CD14-positive monocyte (primary cell): ENCODE data around the gene CCDC12. TPM values are rescaled to one million over a fixed set of nuclear protein-coding genes. Genes with fewer than 3 reads are reported as not detected.

ENCODE experiments used
- DNase-seq, 3 donors: peaks; one replicate each; pipeline ENCODE4 v3.0.0-alpha.2; 2011 to 2022
- H2AFZ ChIP-seq: 2 replicates; pipeline ENCODE4 v1.6.0; 2012; ENCODE audit warnings: mild to moderate bottlenecking, low read depth, low read length, inconsistent platforms; ENCODE audit not compliant: insufficient read depth, poor library complexity, severe bottlenecking
- H3K27ac ChIP-seq, 2 donors: 1 replicate in 1 of 2; 2 replicates in 1 of 2; pipeline ENCODE4 v1.5.1; 2012 to 2013; ENCODE audit warnings: low read length in 2 of 2, control low read depth in 1 of 2, inconsistent platforms in 1 of 2, low read depth in 1 of 2, mild to moderate bottlenecking in 1 of 2
- H3K27me3 ChIP-seq, 2 donors: one replicate each; pipeline versions ENCODE4 v1.6.0 to v1.6.1; 2011 to 2013; ENCODE audit warnings: low read length in 2 of 2; ENCODE audit not compliant: control insufficient read depth in 2 of 2, insufficient read depth in 2 of 2
- H3K36me3 ChIP-seq, 2 donors: replicated peaks in 1 of 2; 1 replicate in 1 of 2; 2 replicates in 1 of 2; pipeline versions ENCODE4 v1.5.1 to v1.6.1; 2012 to 2013; ENCODE audit warnings: low read length in 2 of 2, control low read depth in 1 of 2, inconsistent platforms in 1 of 2, mild to moderate bottlenecking in 1 of 2; ENCODE audit not compliant: insufficient read depth in 2 of 2, control insufficient read depth in 1 of 2
- H3K4me1 ChIP-seq, 2 donors: 1 replicate in 1 of 2; 2 replicates in 1 of 2; pipeline versions ENCODE4 v1.5.1 to v1.6.1; 2012 to 2013; ENCODE audit warnings: low read length in 2 of 2, control low read depth in 1 of 2, inconsistent platforms in 1 of 2, mild to moderate bottlenecking in 1 of 2, moderate library complexity in 1 of 2; ENCODE audit not compliant: insufficient read depth in 2 of 2, control insufficient read depth in 1 of 2
- H3K4me2 ChIP-seq: replicated peaks from 2 replicates; pipeline ENCODE3; 2012; ENCODE audit warnings: low read length, moderate library complexity, mild to moderate bottlenecking; ENCODE audit not compliant: poor library complexity, severe bottlenecking; ENCODE audit errors: extremely low read depth
- H3K4me3 ChIP-seq, 3 experiments: fragments of 200-600 bp in 1 of 3; sonication (generic) in 1 of 3; replicated peaks in 1 of 3; 1 replicate in 2 of 3; 2 replicates in 1 of 3; pipeline ENCODE4 v1.5.1; 2011 to 2013; ENCODE audit warnings: low read length in 3 of 3, mild to moderate bottlenecking in 3 of 3, control low read depth in 2 of 3, low read depth in 2 of 3, inconsistent platforms in 1 of 3, moderate library complexity in 1 of 3
- H3K79me2 ChIP-seq: 2 replicates; pipeline ENCODE4 v1.6.0; 2012; ENCODE audit warnings: mild to moderate bottlenecking, control low read depth, inconsistent platforms, low read length, moderate library complexity; ENCODE audit not compliant: insufficient read depth
- H3K9ac ChIP-seq: 2 replicates; pipeline ENCODE4 v1.6.0; 2017; ENCODE audit warnings: low read length, mild to moderate bottlenecking; ENCODE audit not compliant: insufficient read depth, poor library complexity, severe bottlenecking
- H3K9me3 ChIP-seq, 2 donors: replicated peaks in 1 of 2; 1 replicate in 1 of 2; 2 replicates in 1 of 2; pipeline versions ENCODE4 v1.5.1 to v1.6.1; 2012 to 2013; ENCODE audit warnings: low read length in 2 of 2, control low read depth in 1 of 2; ENCODE audit not compliant: control insufficient read depth in 1 of 2, insufficient read depth in 1 of 2
- H4K20me1 ChIP-seq: 2 replicates; pipeline ENCODE4 v1.6.0; 2012; ENCODE audit warnings: mild to moderate bottlenecking, low read length, control low read depth, moderate library complexity; ENCODE audit not compliant: insufficient read depth
- H3K27ac Mint-ChIP-seq, 7 donors: one replicate each; pipeline ENCODE4 v1.8.0; 2020; ENCODE audit warnings: mild to moderate bottlenecking in 7 of 7, mixed read lengths in 7 of 7, moderate library complexity in 6 of 7, inconsistent platforms in 2 of 7
- H3K27me3 Mint-ChIP-seq, 3 donors: one replicate each; pipeline ENCODE4 v1.8.0; 2021 to 2022; ENCODE audit warnings: low read depth in 3 of 3, mild to moderate bottlenecking in 3 of 3, mixed read lengths in 3 of 3, moderate library complexity in 3 of 3, inconsistent platforms in 1 of 3
- H3K36me3 Mint-ChIP-seq, 2 donors: one replicate each; pipeline ENCODE4 v1.8.0; 2020; ENCODE audit warnings: mixed read lengths in 2 of 2, inconsistent platforms in 1 of 2, mild to moderate bottlenecking in 1 of 2
- H3K4me1 Mint-ChIP-seq: one replicate; pipeline ENCODE4 v1.8.0; 2020; ENCODE audit warnings: mild to moderate bottlenecking, mixed read lengths
- H3K4me3 Mint-ChIP-seq, 2 donors: one replicate each; pipeline ENCODE4 v1.8.0; 2020; ENCODE audit warnings: mild to moderate bottlenecking in 2 of 2, mixed read lengths in 2 of 2, moderate library complexity in 1 of 2
- H3K9me3 Mint-ChIP-seq, 7 donors: one replicate each; pipeline ENCODE4 v1.8.0; 2020 to 2022; ENCODE audit warnings: mixed read lengths in 7 of 7, mild to moderate bottlenecking in 6 of 7, moderate library complexity in 6 of 7, inconsistent platforms in 2 of 7
- WGBS: methylation state at CpG from one replicate; pipeline ENCODE4 v1.1.5; 2013; ENCODE audit warnings: missing lambda C conversion rate; ENCODE audit not compliant: insufficient coverage; 5-methylcytosine and 5-hydroxymethylcytosine counted together
- intact Hi-C, 2 donors: fragments of 100-400 bp; cut with micrococcal nuclease; formaldehyde crosslinking; loops; one replicate each; pipeline versions ENCODE4 v1.15.0 to v1.15.1; 2023
- polyA plus RNA-seq, 3 donors: library from polyadenylated mRNA; depleted of rRNA in 1 of 3; unstranded in 2 of 3; stranded (reverse) in 1 of 3; fragments of 300-500 nt in 2 of 3; fragments of >200 nt in 1 of 3; fragmentation: Illumina TruSeq in 2 of 3; gene quantifications; 1 replicate in 2 of 3; 2 replicates in 1 of 3; pipeline ENCODE4 v1.2.3, GENCODE V29; 2012 to 2021
- TF ChIP-seq, protein P1 (sequence below): fragments of 200-600 bp; IDR thresholded peaks from one replicate; pipeline ENCODE4 v1.8.0; 2022; ENCODE audit warnings: antibody characterized with exemption, mild to moderate bottlenecking

The CCDC12 gene
- polyA plus RNA-seq, 3 donors = 50.1 to 70.7 (median 55.8) TPM

- Histone ChIP-seq H3K27ac (no peak overlapping the region), H3K9me3 (peaks cover 0 to 5% of the 10 kb centered on the region in 2 donors), H3K36me3 (no peaks in the 10 kb centered on the region), H3K4me2 (no peak overlapping the region), H3K4me1 (peaks cover 13 to 15% of the 10 kb centered on the region in 2 donors), H2AFZ (no peak overlapping the region), H3K27me3 (peaks cover 13 to 61% of the 10 kb centered on the region in 2 donors), H4K20me1 (no peaks in the 10 kb centered on the region), H3K4me3 (no peak overlapping the region), H3K9ac (no peak overlapping the region), H3K79me2 (no peaks in the 10 kb centered on the region)
- Mint-ChIP-seq H3K4me1 (peaks cover 18% of the 10 kb centered on the region), H3K36me3 (peaks cover 0 to 7% of the 10 kb centered on the region in 2 donors), H3K9me3 (peaks cover 0 to 12% (median 1%) of the 10 kb centered on the region in 7 donors), H3K27ac (no peak overlapping the region), H3K4me3 (no peak overlapping the region), H3K27me3 (peaks cover 42 to 82% (median 56%) of the 10 kb centered on the region in 3 donors)
- no peak for DNase-seq
- WGBS = 93% methylated on average over 12 of the region's 13 CpGs
- intact Hi-C loops = no loop called here
- TF ChIP-seq, protein P1, sequence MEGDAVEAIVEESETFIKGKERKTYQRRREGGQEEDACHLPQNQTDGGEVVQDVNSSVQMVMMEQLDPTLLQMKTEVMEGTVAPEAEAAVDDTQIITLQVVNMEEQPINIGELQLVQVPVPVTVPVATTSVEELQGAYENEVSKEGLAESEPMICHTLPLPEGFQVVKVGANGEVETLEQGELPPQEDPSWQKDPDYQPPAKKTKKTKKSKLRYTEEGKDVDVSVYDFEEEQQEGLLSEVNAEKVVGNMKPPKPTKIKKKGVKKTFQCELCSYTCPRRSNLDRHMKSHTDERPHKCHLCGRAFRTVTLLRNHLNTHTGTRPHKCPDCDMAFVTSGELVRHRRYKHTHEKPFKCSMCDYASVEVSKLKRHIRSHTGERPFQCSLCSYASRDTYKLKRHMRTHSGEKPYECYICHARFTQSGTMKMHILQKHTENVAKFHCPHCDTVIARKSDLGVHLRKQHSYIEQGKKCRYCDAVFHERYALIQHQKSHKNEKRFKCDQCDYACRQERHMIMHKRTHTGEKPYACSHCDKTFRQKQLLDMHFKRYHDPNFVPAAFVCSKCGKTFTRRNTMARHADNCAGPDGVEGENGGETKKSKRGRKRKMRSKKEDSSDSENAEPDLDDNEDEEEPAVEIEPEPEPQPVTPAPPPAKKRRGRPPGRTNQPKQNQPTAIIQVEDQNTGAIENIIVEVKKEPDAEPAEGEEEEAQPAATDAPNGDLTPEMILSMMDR = no peak
Measured at GRCh38 chr3:46888705-46889104, 87.8 kb downstream of the CCDC12 start.

DNA sequence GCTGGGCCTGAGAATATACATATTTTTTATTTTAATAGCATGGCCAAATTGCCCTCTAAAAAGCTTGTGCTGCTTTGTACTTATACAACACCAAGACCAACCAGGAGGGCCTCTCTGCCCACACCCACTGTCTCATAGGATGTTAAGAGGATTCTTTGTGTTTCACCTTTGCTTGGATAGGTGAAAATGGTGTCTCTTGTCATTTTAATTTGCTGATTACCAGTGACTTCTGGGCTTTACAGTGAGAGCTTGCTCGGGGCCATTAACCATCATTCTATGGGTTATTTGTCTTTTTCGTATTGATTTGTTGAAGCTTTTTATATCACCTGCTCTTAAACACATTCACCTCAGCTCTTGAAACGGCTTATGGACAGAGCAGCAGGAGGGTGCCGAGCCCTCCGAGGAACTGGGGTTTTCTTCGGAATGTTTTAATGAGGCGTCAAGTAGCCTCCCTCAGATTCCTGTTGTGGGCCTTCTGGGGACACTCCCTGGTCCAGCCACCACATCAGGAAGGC is 88.5 kb downstream of the CCDC12 start:
- peaks cover 22% of the 10 kb centered on the region for H3K4me1 Mint-ChIP-seq
- Histone ChIP-seq H2AFZ (no peak overlapping the region), H3K27me3 (peaks cover 16 to 59% of the 10 kb centered on the region in 2 donors), H3K4me2 (no peak overlapping the region), H3K9ac (no peak overlapping the region), H4K20me1 (no peaks in the 10 kb centered on the region), H3K36me3 (no peaks in the 10 kb centered on the region), H3K27ac (no peak overlapping the region), H3K4me3 (no peak overlapping the region), H3K9me3 (peaks cover 0 to 8% of the 10 kb centered on the region in 2 donors), H3K79me2 (no peaks in the 10 kb centered on the region), H3K4me1 (peaks cover 16 to 20% of the 10 kb centered on the region in 2 donors)
- WGBS = 69% methylated on average over 4 of the region's 7 CpGs
- DNase-seq = no peak
- H3K9me3 Mint-ChIP-seq = peaks cover 0 to 13% (median 1%) of the 10 kb centered on the region in 7 donors
- peaks cover 45 to 80% (median 55%) of the 10 kb centered on the region in 3 donors for H3K27me3 Mint-ChIP-seq
- H3K4me3 Mint-ChIP-seq = no peak overlapping the region
- TF ChIP-seq, protein P1 = no peak
- intact Hi-C loops = no loop called here
- peaks cover 0 to 9% of the 10 kb centered on the region in 2 donors for H3K36me3 Mint-ChIP-seq
- no peak overlapping the region for H3K27ac Mint-ChIP-seq
